H9 (cell line): ENCODE data around the gene MACROD1. TPM values are rescaled to one million over a fixed set of nuclear protein-coding genes. Genes with fewer than 3 reads are reported as not detected.

ENCODE experiments used
- DNase-seq: peaks from one replicate; pipeline ENCODE4 v3.0.0-alpha.2; 2017
- H2AFZ ChIP-seq: one replicate; pipeline ENCODE4 v1.6.1; 2013; ENCODE audit warnings: mild to moderate bottlenecking, low read length, control low read depth, moderate library complexity
- H2AK5ac ChIP-seq: 2 replicates; pipeline ENCODE4 v1.6.1; 2013; ENCODE audit warnings: low read length, control low read depth, mixed read lengths; ENCODE audit not compliant: insufficient read length
- H2BK120ac ChIP-seq: one replicate; pipeline ENCODE4 v1.6.1; 2013; ENCODE audit warnings: low read depth, mild to moderate bottlenecking, low read length, control low read depth, inconsistent platforms; ENCODE audit not compliant: poor library complexity, severe bottlenecking
- H2BK12ac ChIP-seq: 2 replicates; pipeline ENCODE4 v1.6.1; 2013; ENCODE audit warnings: low read length, control low read depth, mixed read lengths, low read depth; ENCODE audit not compliant: insufficient read length
- H2BK15ac ChIP-seq: 2 replicates; pipeline ENCODE4 v1.6.1; 2013; ENCODE audit warnings: low read depth, low read length, control low read depth
- H2BK20ac ChIP-seq: one replicate; pipeline ENCODE4 v1.6.1; 2013; ENCODE audit warnings: low read depth, mild to moderate bottlenecking, low read length, control low read depth, inconsistent platforms; ENCODE audit not compliant: poor library complexity, severe bottlenecking
- H2BK5ac ChIP-seq: 2 replicates; pipeline ENCODE4 v1.6.1; 2013; ENCODE audit warnings: low read length, control low read depth, mixed read lengths; ENCODE audit not compliant: insufficient read length
- H3K14ac ChIP-seq: 2 replicates; pipeline ENCODE4 v1.6.1; 2013; ENCODE audit warnings: low read length, control low read depth; ENCODE audit not compliant: insufficient read depth
- H3K18ac ChIP-seq: 2 replicates; pipeline ENCODE4 v1.6.1; 2013; ENCODE audit warnings: low read depth, mild to moderate bottlenecking, mixed read lengths, low read length, control low read depth; ENCODE audit not compliant: insufficient read length
- H3K23ac ChIP-seq: 2 replicates; pipeline ENCODE4 v1.6.1; 2013; ENCODE audit warnings: low read length, control low read depth, mixed read lengths, low read depth; ENCODE audit not compliant: insufficient read length
- H3K23me2 ChIP-seq: 2 replicates; pipeline ENCODE4 v1.6.1; 2013; ENCODE audit warnings: low read depth, mild to moderate bottlenecking, mixed read lengths, low read length, control low read depth; ENCODE audit not compliant: insufficient read length, poor library complexity, severe bottlenecking
- H3K27ac ChIP-seq: 2 replicates; pipeline ENCODE4 v1.5.1; 2013; ENCODE audit warnings: low read length, control low read depth, mixed read lengths, low read depth; ENCODE audit not compliant: insufficient read length
- H3K27me3 ChIP-seq: 2 replicates; pipeline ENCODE4 v1.6.1; 2013; ENCODE audit warnings: low read length, control low read depth, inconsistent platforms; ENCODE audit not compliant: insufficient read depth
- H3K4ac ChIP-seq: 2 replicates; pipeline ENCODE4 v1.6.1; 2013; ENCODE audit warnings: low read depth, mild to moderate bottlenecking, control low read depth, inconsistent platforms, low read length, moderate library complexity
- H3K4me1 ChIP-seq: 2 replicates; pipeline ENCODE4 v1.6.1; 2013; ENCODE audit warnings: low read length, control low read depth, inconsistent platforms; ENCODE audit not compliant: insufficient read depth
- H3K4me2 ChIP-seq: 2 replicates; pipeline ENCODE4 v1.6.1; 2013; ENCODE audit warnings: low read length, control low read depth, mixed read lengths; ENCODE audit not compliant: insufficient read length, insufficient read depth
- H3K56ac ChIP-seq: 2 replicates; pipeline ENCODE4 v1.6.1; 2013; ENCODE audit warnings: low read depth, mild to moderate bottlenecking, mixed read lengths, low read length, control low read depth; ENCODE audit not compliant: insufficient read length
- H3K79me1 ChIP-seq: 2 replicates; pipeline ENCODE4 v1.6.1; 2013; ENCODE audit warnings: low read depth, mild to moderate bottlenecking, moderate library complexity, low read length, control low read depth, inconsistent platforms; ENCODE audit not compliant: insufficient read depth, poor library complexity, severe bottlenecking
- H3K79me2 ChIP-seq: 2 replicates; pipeline ENCODE4 v1.6.1; 2013; ENCODE audit warnings: low read length, control low read depth, inconsistent platforms; ENCODE audit not compliant: insufficient read depth
- H3K9ac ChIP-seq: 2 replicates; pipeline ENCODE4 v1.6.1; 2013; ENCODE audit warnings: low read length, control low read depth, mixed read lengths; ENCODE audit not compliant: insufficient read length; ENCODE audit errors: extremely low read depth
- H3K9me3 ChIP-seq: one replicate; pipeline ENCODE4 v1.6.1; 2013; ENCODE audit warnings: low read depth, low read length, inconsistent platforms; ENCODE audit not compliant: control insufficient read depth
- H3T11ph ChIP-seq: one replicate; pipeline ENCODE4 v1.6.1; 2013; ENCODE audit warnings: mild to moderate bottlenecking, low read length, control low read depth, inconsistent platforms
- H4K20me1 ChIP-seq: one replicate; pipeline ENCODE4 v1.6.1; 2013; ENCODE audit not compliant: control insufficient read depth, insufficient read length, insufficient read depth
- H4K5ac ChIP-seq: 2 replicates; pipeline ENCODE4 v1.6.1; 2013; ENCODE audit warnings: low read depth, mild to moderate bottlenecking, mixed read lengths, low read length, control low read depth; ENCODE audit not compliant: insufficient read length
- H4K8ac ChIP-seq: replicated peaks from 2 replicates; pipeline ENCODE4 v1.6.1; 2013; ENCODE audit warnings: low read length, control low read depth, mixed read lengths, low read depth; ENCODE audit not compliant: insufficient read length
- H4K91ac ChIP-seq: 2 replicates; pipeline ENCODE4 v1.6.1; 2013; ENCODE audit warnings: low read depth, mild to moderate bottlenecking, moderate library complexity, mixed read lengths, low read length, control low read depth; ENCODE audit not compliant: insufficient read length
- H3K27ac Mint-ChIP-seq, 3 experiments: 2 replicates in 2 of 3; 3 replicates in 1 of 3; pipeline ENCODE4 v1.8.0; 2020 to 2021; ENCODE audit warnings: mixed read lengths in 3 of 3, mild to moderate bottlenecking in 1 of 3, moderate library complexity in 1 of 3
- H3K27me3 Mint-ChIP-seq: 2 replicates; pipeline ENCODE4 v1.8.0; 2021; ENCODE audit warnings: low read depth, mild to moderate bottlenecking, moderate library complexity, mixed read lengths
- H3K36me3 Mint-ChIP-seq, 3 experiments: 2 replicates in 2 of 3; 3 replicates in 1 of 3; pipeline ENCODE4 v1.8.0; 2020 to 2021; ENCODE audit warnings: low read depth in 3 of 3, mixed read lengths in 3 of 3; ENCODE audit not compliant: insufficient read depth in 1 of 3
- H3K4me1 Mint-ChIP-seq, 2 experiments: 2 replicates each; pipeline ENCODE4 v1.8.0; 2020; ENCODE audit warnings: mixed read lengths in 2 of 2
- H3K4me3 Mint-ChIP-seq, 2 experiments: 2 replicates in 1 of 2; 3 replicates in 1 of 2; pipeline ENCODE4 v1.8.0; 2020 to 2021; ENCODE audit warnings: mild to moderate bottlenecking in 2 of 2, mixed read lengths in 2 of 2, moderate library complexity in 1 of 2
- H3K9me3 Mint-ChIP-seq, 2 experiments: 2 replicates in 1 of 2; 3 replicates in 1 of 2; pipeline ENCODE4 v1.8.0; 2020; ENCODE audit warnings: mild to moderate bottlenecking in 2 of 2, mixed read lengths in 2 of 2, moderate library complexity in 1 of 2
- CTCF ChIP-seq: fragments of 200-600 bp; sonication (generic); conservative IDR thresholded peaks from 3 replicates; pipeline ENCODE4 v1.8.0; 2021; ENCODE audit warnings: antibody characterized with exemption, mild to moderate bottlenecking
- WGBS: extraction: QIAGEN DNeasy Blood & Tissue Kit; methylation state at CpG from one replicate; pipeline ENCODE4 v1.1.7; 2013; ENCODE audit warnings: missing lambda C conversion rate, low lambda C conversion rate, mixed read lengths; ENCODE audit not compliant: insufficient read length; ENCODE audit errors: extremely low coverage; 5-methylcytosine and 5-hydroxymethylcytosine counted together
- total RNA-seq: library from RNA; stranded (reverse); gene quantifications from 2 replicates; pipeline ENCODE4 v1.2.1, GENCODE V29; 2021

Gene MACROD1
- total RNA-seq, 1 experiment from 2014 or later: 21.2 TPM

GRCh38 chr11:64045700-64046099 lies 120.2 kb downstream of the MACROD1 start:
- no peaks in the 10 kb centered on the region for H3K36me3 Mint-ChIP-seq
- Histone ChIP-seq H2BK12ac (no peak overlapping the region), H3T11ph (no peak overlapping the region), H3K23me2 (no peaks in the 10 kb centered on the region), H2AFZ (no peak overlapping the region), H3K27ac (no peak overlapping the region), H3K4me2 (no peak overlapping the region), H2AK5ac (no peak overlapping the region), H2BK120ac (no peak overlapping the region), H3K79me1 (no peaks in the 10 kb centered on the region), H3K9ac (no peak overlapping the region), H2BK15ac (no peak overlapping the region), H3K23ac (no peak overlapping the region), H2BK5ac (no peak overlapping the region), H3K9me3 (no peaks in the 10 kb centered on the region), H2BK20ac (no peak overlapping the region), H4K8ac (no peak overlapping the region), H3K14ac (no peak overlapping the region), H4K91ac (no peak overlapping the region), H4K5ac (no peak overlapping the region), H3K56ac (no peak overlapping the region), H3K18ac (no peak overlapping the region), H3K4me1 (no peaks in the 10 kb centered on the region), H3K4ac (no peak overlapping the region), H3K79me2 (no peaks in the 10 kb centered on the region), H3K27me3 (peaks cover 13% of the 10 kb centered on the region; the same call in 1 of the 2 replicates), H4K20me1 (no peaks in the 10 kb centered on the region)
- DNase-seq: no peak
- no peaks in the 10 kb centered on the region for H3K9me3 Mint-ChIP-seq
- H3K27me3 Mint-ChIP-seq: peaks cover 78% of the 10 kb centered on the region
- H3K27ac Mint-ChIP-seq: no peak overlapping the region
- peaks cover 3 to 9% of the 10 kb centered on the region in 2 experiments for H3K4me1 Mint-ChIP-seq
- TF ChIP-seq CTCF: no peak
- H3K4me3 Mint-ChIP-seq: no peak overlapping the region
- no CpG with 5 or more reads among the region's 2 CpGs for WGBS
